GM23338 (cell line): ENCODE measurements around the gene UTS2R. TPM values are rescaled to one million over a fixed set of nuclear protein-coding genes. Genes with fewer than 3 reads are reported as not detected.

Experiments used
- ATAC-seq: fragments of 200-7000 bp; cut with Tn5 transposase; 3 replicates; pipeline ENCODE4 v1.9.1; 2020
- DNase-seq: peaks from one replicate; pipeline ENCODE4 v3.0.0-alpha.2; 2015; ENCODE audit warnings: low spot score
- H2AFZ ChIP-seq: fragments of 200-600 bp; sonication (generic); 2 replicates; pipeline ENCODE4 v1.8.0; 2016; ENCODE audit warnings: antibody characterized with exemption, mild to moderate bottlenecking, moderate library complexity
- H3F3A ChIP-seq: fragments of 200-600 bp; sonication (generic); replicated peaks from 2 replicates; pipeline ENCODE4 v1.8.0; 2017; ENCODE audit warnings: antibody characterized with exemption, mixed run types, low read depth
- H3K27ac ChIP-seq: fragments of 200-600 bp; sonication (generic); 2 replicates; pipeline ENCODE4 v1.6.1; 2016; ENCODE audit warnings: low read depth
- H3K27me3 ChIP-seq: fragments of 200-600 bp; sonication (generic); 2 replicates; pipeline ENCODE4 v1.8.0; 2016; ENCODE audit warnings: mild to moderate bottlenecking, mixed run types, moderate library complexity; ENCODE audit not compliant: insufficient read depth
- H3K36me3 ChIP-seq: fragments of 200-600 bp; sonication (generic); 2 replicates; pipeline ENCODE4 v1.8.0; 2016; ENCODE audit warnings: mild to moderate bottlenecking; ENCODE audit not compliant: insufficient read depth
- H3K4me1 ChIP-seq: fragments of 200-600 bp; sonication (generic); 2 replicates; pipeline ENCODE4 v1.8.0; 2016; ENCODE audit warnings: mild to moderate bottlenecking, moderate library complexity; ENCODE audit not compliant: insufficient read depth
- H3K4me2 ChIP-seq: fragments of 200-600 bp; sonication (generic); 2 replicates; pipeline ENCODE4 v1.7.1; 2017; ENCODE audit warnings: mixed run types
- H3K4me3 ChIP-seq: fragments of 200-600 bp; sonication (generic); 2 replicates; pipeline ENCODE4 v1.6.1; 2016; ENCODE audit warnings: mixed run types
- H3K79me2 ChIP-seq: fragments of 200-600 bp; sonication (generic); replicated peaks from 2 replicates; pipeline ENCODE4 v1.8.0; 2017; ENCODE audit warnings: mild to moderate bottlenecking; ENCODE audit not compliant: insufficient read depth
- H3K9me2 ChIP-seq: fragments of 200-600 bp; sonication (generic); 2 replicates; pipeline ENCODE4 v1.8.0; 2017; ENCODE audit not compliant: insufficient read depth
- H4K20me1 ChIP-seq: fragments of 200-600 bp; sonication (generic); replicated peaks from 2 replicates; pipeline ENCODE4 v1.8.0; 2017; ENCODE audit warnings: mild to moderate bottlenecking; ENCODE audit not compliant: insufficient read depth
- H3K27ac Mint-ChIP-seq: 2 replicates; pipeline ENCODE4 v1.8.0; 2020; ENCODE audit warnings: inconsistent platforms, mild to moderate bottlenecking, moderate library complexity, mixed read lengths
- H3K27me3 Mint-ChIP-seq: 3 replicates; pipeline ENCODE4 v1.8.0; 2022; ENCODE audit warnings: low read depth, mild to moderate bottlenecking, moderate library complexity, mixed read lengths, inconsistent platforms; ENCODE audit not compliant: insufficient read depth, poor library complexity
- H3K36me3 Mint-ChIP-seq: 3 replicates; pipeline ENCODE4 v1.8.0; 2021; ENCODE audit warnings: low read depth, mild to moderate bottlenecking, inconsistent platforms, moderate library complexity, mixed read lengths
- H3K4me1 Mint-ChIP-seq: 3 replicates; pipeline ENCODE4 v1.8.0; 2020; ENCODE audit warnings: mild to moderate bottlenecking, inconsistent platforms, mixed read lengths
- H3K4me3 Mint-ChIP-seq: 3 replicates; pipeline ENCODE4 v1.8.0; 2021; ENCODE audit warnings: moderate library complexity, mild to moderate bottlenecking, inconsistent platforms, mixed read lengths
- H3K9me3 Mint-ChIP-seq: 3 replicates; pipeline ENCODE4 v1.8.0; 2020; ENCODE audit warnings: moderate library complexity, mild to moderate bottlenecking, inconsistent platforms, mixed read lengths
- CREB1 ChIP-seq: fragments of 250-450 bp; sonication (Bioruptor Pico); IDR thresholded peaks from 2 replicates; pipeline ENCODE4 v1.5.0; 2020; ENCODE audit warnings: low read depth, mild to moderate bottlenecking, moderate library complexity
- ETS1 ChIP-seq: IDR thresholded peaks from 2 replicates; pipeline ENCODE4 v1.6.1; 2016; ENCODE audit warnings: antibody characterized with exemption
- EZH2 ChIP-seq: fragments of 200-600 bp; sonication (generic); IDR thresholded peaks from one replicate; pipeline ENCODE4 v1.8.0; 2017; ENCODE audit warnings: antibody characterized with exemption, mild to moderate bottlenecking, low read depth; ENCODE audit not compliant: unreplicated experiment
- JUNB ChIP-seq: IDR thresholded peaks from one replicate; pipeline ENCODE4 v1.6.1; 2016; ENCODE audit warnings: antibody characterized with exemption; ENCODE audit not compliant: unreplicated experiment
- NANOG ChIP-seq: IDR thresholded peaks from 2 replicates; pipeline ENCODE4 v1.6.1; 2016; ENCODE audit warnings: antibody characterized with exemption, borderline replicate concordance
- STAT1 ChIP-seq: IDR thresholded peaks from one replicate; pipeline ENCODE4 v1.6.1; 2016; ENCODE audit warnings: antibody characterized with exemption; ENCODE audit not compliant: unreplicated experiment
- ZNF331 ChIP-seq: fragments of 250-450 bp; sonication (Bioruptor Pico); IDR thresholded peaks from 2 replicates; pipeline ENCODE4 v1.5.0; 2020; ENCODE audit warnings: low read depth, mild to moderate bottlenecking, moderate library complexity
- polyA plus RNA-seq: library from polyadenylated mRNA; unstranded; fragments of >200 nt; fragmentation: Nextera tagmentation; extraction: Ambion mirVana; gene quantifications from 2 replicates; pipeline ENCODE4 v1.2.1, GENCODE V29; 2016
- total RNA-seq: library from RNA; depleted of rRNA; stranded (reverse); fragments of >200 nt; shearing (Covaris generic); gene quantifications from 2 replicates; pipeline ENCODE4 v1.2.3, GENCODE V29; 2014
- TF ChIP-seq, protein P1 (sequence below): fragments of 250-450 bp; sonication (Bioruptor Pico); IDR thresholded peaks from 2 replicates; pipeline ENCODE4 v1.5.0; 2020; ENCODE audit warnings: mild to moderate bottlenecking, moderate library complexity

UTS2R gene
- total and polyA plus RNA-seq, 2 experiments from 2014 or later: 0.49 TPM; not detected in 1

GRCh38 chr17:82377924-82378740 is 6.6 kb downstream of the UTS2R start:
- H3F3A ChIP-seq: no peaks in the 10 kb centered on the region
- no peak for ATAC-seq
- Mint-ChIP-seq H3K36me3 (no peaks in the 10 kb centered on the region), H3K4me3 (no peak overlapping the region), H3K9me3 (no peaks in the 10 kb centered on the region; the same call in 2 of the 3 replicates), H3K4me1 (no peaks in the 10 kb centered on the region), H3K27ac (no peak overlapping the region), H3K27me3 (peaks cover 35% of the 10 kb centered on the region)
- no peaks in the 10 kb centered on the region for H3K9me2 ChIP-seq
- H3K4me2 ChIP-seq: no peak overlapping the region
- H3K4me3 ChIP-seq: no peak overlapping the region
- no peak for TF ChIP-seq STAT1
- no peak for TF ChIP-seq CREB1 (CRISPR knock-in tag)
- TF ChIP-seq, protein P1, sequence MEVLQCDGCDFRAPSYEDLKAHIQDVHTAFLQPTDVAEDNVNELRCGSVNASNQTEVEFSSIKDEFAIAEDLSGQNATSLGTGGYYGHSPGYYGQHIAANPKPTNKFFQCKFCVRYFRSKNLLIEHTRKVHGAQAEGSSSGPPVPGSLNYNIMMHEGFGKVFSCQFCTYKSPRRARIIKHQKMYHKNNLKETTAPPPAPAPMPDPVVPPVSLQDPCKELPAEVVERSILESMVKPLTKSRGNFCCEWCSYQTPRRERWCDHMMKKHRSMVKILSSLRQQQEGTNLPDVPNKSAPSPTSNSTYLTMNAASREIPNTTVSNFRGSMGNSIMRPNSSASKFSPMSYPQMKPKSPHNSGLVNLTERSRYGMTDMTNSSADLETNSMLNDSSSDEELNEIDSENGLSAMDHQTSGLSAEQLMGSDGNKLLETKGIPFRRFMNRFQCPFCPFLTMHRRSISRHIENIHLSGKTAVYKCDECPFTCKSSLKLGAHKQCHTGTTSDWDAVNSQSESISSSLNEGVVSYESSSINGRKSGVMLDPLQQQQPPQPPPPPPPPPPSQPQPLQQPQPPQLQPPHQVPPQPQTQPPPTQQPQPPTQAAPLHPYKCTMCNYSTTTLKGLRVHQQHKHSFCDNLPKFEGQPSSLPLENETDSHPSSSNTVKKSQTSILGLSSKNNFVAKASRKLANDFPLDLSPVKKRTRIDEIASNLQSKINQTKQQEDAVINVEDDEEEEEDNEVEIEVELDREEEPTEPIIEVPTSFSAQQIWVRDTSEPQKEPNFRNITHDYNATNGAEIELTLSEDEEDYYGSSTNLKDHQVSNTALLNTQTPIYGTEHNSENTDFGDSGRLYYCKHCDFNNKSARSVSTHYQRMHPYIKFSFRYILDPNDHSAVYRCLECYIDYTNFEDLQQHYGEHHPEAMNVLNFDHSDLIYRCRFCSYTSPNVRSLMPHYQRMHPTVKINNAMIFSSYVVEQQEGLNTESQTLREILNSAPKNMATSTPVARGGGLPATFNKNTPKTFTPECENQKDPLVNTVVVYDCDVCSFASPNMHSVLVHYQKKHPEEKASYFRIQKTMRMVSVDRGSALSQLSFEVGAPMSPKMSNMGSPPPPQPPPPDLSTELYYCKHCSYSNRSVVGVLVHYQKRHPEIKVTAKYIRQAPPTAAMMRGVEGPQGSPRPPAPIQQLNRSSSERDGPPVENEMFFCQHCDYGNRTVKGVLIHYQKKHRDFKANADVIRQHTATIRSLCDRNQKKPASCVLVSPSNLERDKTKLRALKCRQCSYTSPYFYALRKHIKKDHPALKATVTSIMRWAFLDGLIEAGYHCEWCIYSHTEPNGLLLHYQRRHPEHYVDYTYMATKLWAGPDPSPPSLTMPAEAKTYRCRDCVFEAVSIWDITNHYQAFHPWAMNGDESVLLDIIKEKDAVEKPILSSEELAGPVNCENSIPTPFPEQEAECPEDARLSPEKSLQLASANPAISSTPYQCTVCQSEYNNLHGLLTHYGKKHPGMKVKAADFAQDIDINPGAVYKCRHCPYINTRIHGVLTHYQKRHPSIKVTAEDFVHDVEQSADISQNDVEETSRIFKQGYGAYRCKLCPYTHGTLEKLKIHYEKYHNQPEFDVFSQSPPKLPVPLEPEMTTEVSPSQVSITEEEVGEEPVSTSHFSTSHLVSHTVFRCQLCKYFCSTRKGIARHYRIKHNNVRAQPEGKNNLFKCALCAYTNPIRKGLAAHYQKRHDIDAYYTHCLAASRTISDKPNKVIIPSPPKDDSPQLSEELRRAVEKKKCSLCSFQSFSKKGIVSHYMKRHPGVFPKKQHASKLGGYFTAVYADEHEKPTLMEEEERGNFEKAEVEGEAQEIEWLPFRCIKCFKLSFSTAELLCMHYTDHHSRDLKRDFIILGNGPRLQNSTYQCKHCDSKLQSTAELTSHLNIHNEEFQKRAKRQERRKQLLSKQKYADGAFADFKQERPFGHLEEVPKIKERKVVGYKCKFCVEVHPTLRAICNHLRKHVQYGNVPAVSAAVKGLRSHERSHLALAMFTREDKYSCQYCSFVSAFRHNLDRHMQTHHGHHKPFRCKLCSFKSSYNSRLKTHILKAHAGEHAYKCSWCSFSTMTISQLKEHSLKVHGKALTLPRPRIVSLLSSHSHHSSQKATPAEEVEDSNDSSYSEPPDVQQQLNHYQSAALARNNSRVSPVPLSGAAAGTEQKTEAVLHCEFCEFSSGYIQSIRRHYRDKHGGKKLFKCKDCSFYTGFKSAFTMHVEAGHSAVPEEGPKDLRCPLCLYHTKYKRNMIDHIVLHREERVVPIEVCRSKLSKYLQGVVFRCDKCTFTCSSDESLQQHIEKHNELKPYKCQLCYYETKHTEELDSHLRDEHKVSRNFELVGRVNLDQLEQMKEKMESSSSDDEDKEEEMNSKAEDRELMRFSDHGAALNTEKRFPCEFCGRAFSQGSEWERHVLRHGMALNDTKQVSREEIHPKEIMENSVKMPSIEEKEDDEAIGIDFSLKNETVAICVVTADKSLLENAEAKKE (CRISPR knock-in tag): no peak
- no peak for TF ChIP-seq ZNF331
- no peak for TF ChIP-seq ETS1
- TF ChIP-seq EZH2: no peak
- no peak for TF ChIP-seq JUNB
- no peak for TF ChIP-seq NANOG
- DNase-seq: no peak
- no peaks in the 10 kb centered on the region for H3K4me1 ChIP-seq
- H3K36me3 ChIP-seq: no peaks in the 10 kb centered on the region
- no peak overlapping the region for H2AFZ ChIP-seq
- H4K20me1 ChIP-seq: no peaks in the 10 kb centered on the region
- H3K79me2 ChIP-seq: no peaks in the 10 kb centered on the region
- peaks cover 21% of the 10 kb centered on the region for H3K27me3 ChIP-seq
- H3K27ac ChIP-seq: no peak overlapping the region
